Prostate gland (tissue), 2 donors: ENCODE results near the gene R3HDM2.

Experiments used
- CTCF ChIP-seq, 4 experiments: fragments of 200-600 bp in 2 of 4; fragments of 450-650 bp in 2 of 4; sonication (generic) in 2 of 4; IDR thresholded peaks; 1 replicate in 3 of 4; 2 replicates in 1 of 4; pipeline ENCODE4 v1.5.1; 2016 to 2019; ENCODE audit warnings: antibody characterized with exemption in 4 of 4, mild to moderate bottlenecking in 2 of 4, moderate library complexity in 2 of 4
- POLR2AphosphoS5 ChIP-seq: sonication (generic); formaldehyde crosslinking; IDR thresholded peaks from one replicate; pipeline ENCODE4 v1.6.1; 2017; ENCODE audit warnings: antibody characterized with exemption

GRCh38 chr12:57372233-57372632, 58.6 kb downstream of the R3HDM2 start:
- no peak for TF ChIP-seq CTCF (IDR thresholded peaks at IDR 0.05)
- TF ChIP-seq POLR2AphosphoS5 = no peak
